GM18909 (cell line): Measurements from ENCODE around the gene FAM83B.
"Not testable (repeated sequence)": the region's sequence is repeated elsewhere in the genome, so short reads cannot be mapped to it uniquely, and the experiment has no call there.

ENCODE experiments used
- ATAC-seq: cut with Tn5 transposase; IDR thresholded peaks from one replicate; pipeline ENCODE4 v1.9.1; 2021; ENCODE audit warnings: mild to moderate bottlenecking; ENCODE audit not compliant: unreplicated experiment, poor library complexity

Gene FAM83B

DNA sequence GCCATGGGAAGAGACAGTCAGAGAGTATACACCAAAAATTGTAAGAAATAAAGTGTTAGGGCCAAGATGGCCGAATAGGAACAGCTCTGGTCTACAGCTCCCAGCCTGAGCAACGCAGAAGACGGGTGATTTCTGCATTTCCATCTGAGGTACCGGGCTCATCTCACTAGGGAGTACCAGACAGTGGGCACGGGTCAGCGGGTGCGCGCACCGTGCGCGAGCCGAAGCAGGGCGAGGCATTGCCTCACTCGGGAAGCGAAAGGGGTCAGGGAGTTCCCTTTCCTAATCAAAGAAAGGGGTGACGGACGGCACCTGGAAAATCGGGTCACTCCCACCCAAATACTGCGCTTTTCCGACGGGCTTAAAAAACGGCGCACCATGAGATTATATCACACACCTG, 114.8 kb downstream of the FAM83B start:
- ATAC-seq, result not testable (repeated sequence)

DNA sequence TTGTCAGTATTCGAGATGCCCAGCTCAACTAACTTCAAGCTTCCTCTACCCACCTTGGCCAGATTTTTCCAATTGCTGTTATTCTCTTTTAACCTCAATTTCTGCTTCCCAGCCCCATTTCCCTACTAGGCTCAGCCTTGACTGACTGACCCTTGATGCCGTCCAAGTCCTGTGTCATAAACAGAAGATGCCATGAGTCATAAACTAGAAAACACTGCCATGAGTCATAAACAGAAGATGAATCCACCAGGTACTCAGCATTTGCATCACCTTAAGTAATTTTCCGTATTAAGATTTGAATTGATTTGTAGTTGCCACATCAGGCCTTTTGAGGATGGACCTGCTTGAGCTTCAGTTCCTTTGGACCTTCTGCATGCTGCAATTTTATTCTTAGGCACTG, 123.8 kb downstream of the FAM83B start:
- no peak for ATAC-seq

DNA sequence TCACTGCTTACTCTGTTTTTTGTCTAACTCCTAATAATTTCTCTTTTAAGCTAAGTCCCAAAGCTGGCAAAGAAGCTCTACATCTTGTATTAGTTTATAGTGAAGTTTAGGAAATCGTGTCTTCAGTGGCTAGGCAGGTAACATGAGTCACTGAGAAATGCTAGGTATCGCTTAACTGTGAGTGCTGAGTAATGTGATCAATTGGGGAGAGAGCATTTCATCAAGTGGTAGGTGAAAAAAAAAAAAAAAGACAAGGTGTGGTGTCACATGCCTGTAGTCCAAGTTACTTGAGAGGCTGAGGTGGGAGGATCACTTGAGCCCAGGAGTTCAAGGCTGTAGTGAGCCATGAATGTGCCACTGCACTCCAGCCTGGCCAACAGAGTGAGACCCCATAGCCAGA, 125.3 kb downstream of the FAM83B start:
- ATAC-seq, result no peak

DNA sequence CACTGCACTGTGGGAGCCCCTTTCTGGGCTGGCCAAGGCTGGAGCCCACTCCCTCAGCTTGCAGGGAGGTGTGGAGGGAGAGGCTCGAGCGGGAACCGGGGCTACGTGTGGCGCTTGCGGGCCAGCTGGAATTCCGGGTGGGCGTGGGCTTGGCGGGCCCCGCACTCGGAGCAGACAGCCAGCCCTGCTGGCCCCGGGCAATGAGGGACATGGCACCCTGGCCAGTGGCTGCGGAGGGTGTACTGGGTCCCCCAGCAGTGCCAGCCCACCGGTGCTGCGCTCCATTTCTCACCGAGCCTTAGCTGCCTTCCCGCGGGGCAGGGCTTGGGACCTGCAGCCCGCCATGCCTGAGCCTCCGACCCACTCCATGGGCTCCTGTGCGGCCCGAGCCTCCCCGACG, 132.6 kb downstream of the FAM83B start:
- ATAC-seq, result not testable (repeated sequence)

DNA sequence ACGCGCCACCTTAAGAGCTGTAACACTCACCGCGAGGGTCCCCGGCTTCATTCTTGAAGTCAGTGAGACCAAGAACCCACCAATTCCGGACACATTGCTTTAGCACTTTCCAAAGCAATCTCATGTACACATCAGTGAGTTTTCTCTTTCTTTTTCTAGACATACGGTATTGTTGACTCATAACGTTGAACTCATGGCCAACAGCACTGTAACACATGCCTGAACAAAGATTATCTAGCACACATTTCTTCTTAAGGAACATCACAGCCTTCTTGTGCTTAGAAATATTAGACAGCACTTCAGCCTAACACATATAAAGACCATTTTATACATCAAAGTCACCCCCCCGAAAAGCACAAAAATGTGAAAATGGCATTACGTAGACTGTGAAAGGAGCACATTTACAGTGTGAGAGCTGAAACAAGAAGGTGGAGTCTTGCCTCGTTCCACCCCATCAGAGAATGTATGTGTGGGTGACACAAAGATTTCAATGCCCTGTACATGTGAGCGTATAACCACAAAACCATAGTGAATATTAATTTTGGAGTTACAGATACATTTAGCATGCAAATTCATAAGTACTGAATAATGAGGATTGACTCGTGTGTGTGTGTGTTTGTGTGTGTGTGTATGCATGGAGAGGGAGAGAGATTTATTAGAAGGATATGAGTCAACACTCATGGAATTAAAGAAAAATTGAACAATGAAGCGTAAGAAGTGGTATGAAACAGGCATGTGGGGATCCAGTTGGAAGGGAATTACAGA, 134.1 kb downstream of the FAM83B start:
- no peak for ATAC-seq

DNA sequence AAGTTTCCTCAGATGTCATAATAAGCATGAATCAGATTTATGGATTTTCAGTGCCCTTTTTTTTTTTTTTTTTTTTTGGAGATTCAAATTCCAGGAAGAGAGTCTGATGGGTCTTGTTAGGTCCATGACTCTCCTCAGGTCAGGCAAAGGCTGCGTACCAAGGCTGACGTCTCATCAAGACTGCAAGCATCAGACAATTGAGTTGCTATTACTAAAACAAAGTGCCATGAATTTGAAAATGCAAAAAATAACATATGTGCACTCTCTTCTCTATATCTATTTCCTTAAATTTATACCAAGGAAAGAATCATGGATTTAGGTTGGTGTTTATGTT, 134.7 kb downstream of the FAM83B start:
- no peak for ATAC-seq

DNA sequence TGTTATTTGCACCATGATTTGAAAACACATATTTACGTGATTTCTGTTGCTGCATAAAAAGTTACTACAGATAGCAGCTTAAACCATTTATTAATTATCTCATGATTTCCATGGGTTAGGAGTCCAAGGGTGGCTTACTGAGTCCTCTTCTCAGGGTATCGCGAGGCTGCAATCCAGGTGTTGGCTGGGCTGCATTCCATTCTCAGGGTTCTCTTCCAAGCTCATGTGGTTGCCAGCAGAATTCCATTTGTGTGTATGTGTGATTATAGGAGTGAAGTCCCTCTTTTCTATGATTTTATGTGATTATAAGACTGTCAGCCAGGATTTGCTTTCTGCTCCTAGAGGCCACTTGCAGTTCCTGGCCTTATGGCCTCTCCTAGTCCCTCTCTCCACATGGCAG, 135.1 kb downstream of the FAM83B start:
- no peak for ATAC-seq

DNA sequence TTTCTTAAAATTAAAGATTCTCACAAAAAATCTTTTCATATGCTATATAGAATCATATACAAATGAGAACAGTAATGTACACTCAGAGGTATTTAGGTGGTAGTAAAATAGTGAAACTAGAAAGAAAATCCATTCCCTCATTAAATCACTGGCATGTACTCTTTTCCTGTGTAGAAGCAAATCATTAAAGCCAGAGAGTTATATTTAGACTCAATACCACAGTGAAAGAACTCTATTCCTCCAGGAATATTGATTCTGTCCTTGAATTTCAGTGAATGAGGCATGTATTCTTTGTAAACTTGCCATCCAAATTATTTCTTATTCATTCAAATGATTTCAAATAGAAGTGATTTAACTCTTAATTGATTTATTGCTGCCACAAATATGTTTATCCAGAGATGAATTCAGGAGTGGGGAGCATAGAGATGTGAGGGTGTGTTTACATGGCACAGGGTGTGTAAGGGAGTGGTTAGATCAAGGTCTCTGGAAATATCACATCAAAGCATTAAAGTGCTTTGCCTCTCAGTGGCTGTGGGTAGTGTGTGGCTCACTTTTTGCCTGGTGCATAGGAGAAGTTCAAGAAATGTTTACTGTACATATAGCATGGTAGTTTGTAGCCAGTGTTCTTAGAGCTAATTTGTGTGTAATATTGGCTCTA, 141.2 kb downstream of the FAM83B start:
- ATAC-seq, result no peak

DNA sequence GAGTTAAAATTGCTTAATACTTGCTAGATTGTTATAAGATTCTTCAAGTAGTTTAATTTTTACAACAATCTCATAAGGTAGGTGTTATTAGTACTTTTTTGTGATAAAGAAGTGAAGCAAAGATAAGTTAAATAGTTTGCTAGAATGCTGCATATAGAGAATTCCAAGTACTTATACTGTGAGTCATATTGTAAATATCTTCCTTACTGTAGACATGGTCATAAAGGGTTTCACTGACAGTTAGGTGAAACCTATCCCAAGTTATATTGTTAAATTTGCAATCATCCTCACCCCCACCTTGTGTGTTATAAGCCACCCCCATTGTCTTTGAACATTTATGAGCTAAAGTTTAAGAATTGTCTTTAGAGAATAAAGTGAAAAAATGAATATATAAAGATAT, 142.0 kb downstream of the FAM83B start:
- ATAC-seq, result no peak

DNA sequence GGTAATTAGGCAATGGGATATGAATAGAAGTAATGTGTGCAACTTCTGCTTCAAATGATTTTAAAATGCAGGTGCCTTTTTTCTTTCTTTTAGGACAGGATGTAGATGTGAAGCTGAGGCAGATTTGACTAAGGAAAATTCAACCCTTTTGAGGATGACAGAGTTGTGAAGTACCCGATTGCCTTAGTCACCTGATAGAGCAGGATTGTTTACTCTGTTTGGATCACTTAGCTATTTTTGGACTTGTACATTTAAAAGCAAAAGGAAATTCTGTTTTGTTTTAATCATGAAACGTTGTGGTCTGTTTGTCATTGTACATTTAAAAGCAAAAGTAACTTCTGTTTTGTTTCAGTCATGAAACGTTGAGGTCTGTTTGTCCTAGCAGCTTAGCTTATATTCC, 143.4 kb downstream of the FAM83B start:
- ATAC-seq, result no peak
